Peyer's patch (tissue), 4 donors: ENCODE measurements around the gene MAPT. TPM values are rescaled to one million over a fixed set of nuclear protein-coding genes. Genes with fewer than 3 reads are reported as not detected.

Experiments
- DNase-seq, 3 donors: peaks; one replicate each; pipeline ENCODE4 v3.0.0-alpha.2; 2017 to 2019
- H3K27ac ChIP-seq, 4 donors: fragments of 200-600 bp; sonication (generic); one replicate each; pipeline ENCODE4 v1.5.1; 2016 to 2019
- H3K27me3 ChIP-seq, 2 donors: fragments of 200-600 bp; sonication (generic); one replicate each; pipeline ENCODE4 v1.5.1; 2019
- H3K36me3 ChIP-seq, 3 donors: fragments of 200-600 bp; sonication (generic); one replicate each; pipeline ENCODE4 v1.5.1; 2016 to 2019
- H3K4me1 ChIP-seq, 4 donors: fragments of 200-600 bp; sonication (generic); one replicate each; pipeline ENCODE4 v1.5.1; 2016 to 2019
- H3K4me3 ChIP-seq, 4 donors: fragments of 200-600 bp; sonication (generic); 1 replicate in 3 of 4; 2 replicates in 1 of 4; pipeline ENCODE4 v1.5.1; 2016 to 2019; ENCODE audit warnings: mild to moderate bottlenecking in 1 of 4
- H3K9me3 ChIP-seq, 4 donors: fragments of 200-600 bp; sonication (generic); one replicate each; pipeline ENCODE4 v1.5.1; 2016 to 2019; ENCODE audit warnings: mild to moderate bottlenecking in 1 of 4
- POLR2A ChIP-seq, 2 donors: fragments of 450-650 bp; IDR thresholded peaks; one replicate each; pipeline ENCODE4 v1.5.1; 2017; ENCODE audit warnings: antibody characterized with exemption in 2 of 2, mild to moderate bottlenecking in 2 of 2, moderate library complexity in 2 of 2
- total RNA-seq, 4 donors: library from RNA; depleted of rRNA; stranded (reverse); fragments of >200 nt; gene quantifications; one replicate each; pipeline ENCODE4 v1.1.0, GENCODE V29; 2016
- TF ChIP-seq, protein P1 (sequence below), 6 experiments: fragments of 450-650 bp in 4 of 6; fragments of 200-600 bp in 2 of 6; sonication (generic) in 1 of 6; IDR thresholded peaks; one replicate each; pipeline ENCODE4 v1.5.1; 2017 to 2019; ENCODE audit warnings: antibody characterized with exemption in 6 of 6, mild to moderate bottlenecking in 3 of 6, moderate library complexity in 1 of 6

The MAPT gene
- total RNA-seq, 4 donors from 2014 or later, result 0.35 to 1.6 (median 0.94) TPM; not detected in 1

DNA sequence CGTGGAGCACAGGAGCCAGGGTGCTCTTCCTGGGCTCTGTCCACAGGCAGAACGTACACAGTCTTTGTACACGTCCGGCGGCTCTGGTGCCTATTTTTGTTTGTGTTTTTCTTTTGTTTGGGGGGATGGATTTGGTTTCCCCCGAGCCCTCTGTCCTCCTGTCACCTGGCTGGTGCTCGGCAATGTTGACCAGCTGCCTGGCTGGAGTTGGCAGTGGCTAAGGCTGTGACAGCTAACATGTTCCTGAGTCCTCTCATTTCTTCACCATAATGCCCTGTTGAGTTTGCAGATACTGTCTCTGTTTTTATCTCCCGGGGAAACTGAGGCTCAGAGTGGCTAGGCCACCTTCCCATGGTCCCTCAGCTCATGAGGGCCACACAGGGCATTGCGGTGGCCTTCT is 25.7 kb downstream of the MAPT start:
- no peak for TF ChIP-seq POLR2A (IDR thresholded peaks at IDR 0.05)
- TF ChIP-seq, protein P1, sequence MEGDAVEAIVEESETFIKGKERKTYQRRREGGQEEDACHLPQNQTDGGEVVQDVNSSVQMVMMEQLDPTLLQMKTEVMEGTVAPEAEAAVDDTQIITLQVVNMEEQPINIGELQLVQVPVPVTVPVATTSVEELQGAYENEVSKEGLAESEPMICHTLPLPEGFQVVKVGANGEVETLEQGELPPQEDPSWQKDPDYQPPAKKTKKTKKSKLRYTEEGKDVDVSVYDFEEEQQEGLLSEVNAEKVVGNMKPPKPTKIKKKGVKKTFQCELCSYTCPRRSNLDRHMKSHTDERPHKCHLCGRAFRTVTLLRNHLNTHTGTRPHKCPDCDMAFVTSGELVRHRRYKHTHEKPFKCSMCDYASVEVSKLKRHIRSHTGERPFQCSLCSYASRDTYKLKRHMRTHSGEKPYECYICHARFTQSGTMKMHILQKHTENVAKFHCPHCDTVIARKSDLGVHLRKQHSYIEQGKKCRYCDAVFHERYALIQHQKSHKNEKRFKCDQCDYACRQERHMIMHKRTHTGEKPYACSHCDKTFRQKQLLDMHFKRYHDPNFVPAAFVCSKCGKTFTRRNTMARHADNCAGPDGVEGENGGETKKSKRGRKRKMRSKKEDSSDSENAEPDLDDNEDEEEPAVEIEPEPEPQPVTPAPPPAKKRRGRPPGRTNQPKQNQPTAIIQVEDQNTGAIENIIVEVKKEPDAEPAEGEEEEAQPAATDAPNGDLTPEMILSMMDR (IDR thresholded peaks at IDR 0.05), result no peak
- Histone ChIP-seq H3K36me3 (no peaks in the 10 kb centered on the region), H3K27ac (no peak overlapping the region), H3K9me3 (no peaks in the 10 kb centered on the region), H3K27me3 (no peaks in the 10 kb centered on the region), H3K4me1 (no peaks in the 10 kb centered on the region), H3K4me3 (no peak overlapping the region)
- DNase-seq, result no peak

DNA sequence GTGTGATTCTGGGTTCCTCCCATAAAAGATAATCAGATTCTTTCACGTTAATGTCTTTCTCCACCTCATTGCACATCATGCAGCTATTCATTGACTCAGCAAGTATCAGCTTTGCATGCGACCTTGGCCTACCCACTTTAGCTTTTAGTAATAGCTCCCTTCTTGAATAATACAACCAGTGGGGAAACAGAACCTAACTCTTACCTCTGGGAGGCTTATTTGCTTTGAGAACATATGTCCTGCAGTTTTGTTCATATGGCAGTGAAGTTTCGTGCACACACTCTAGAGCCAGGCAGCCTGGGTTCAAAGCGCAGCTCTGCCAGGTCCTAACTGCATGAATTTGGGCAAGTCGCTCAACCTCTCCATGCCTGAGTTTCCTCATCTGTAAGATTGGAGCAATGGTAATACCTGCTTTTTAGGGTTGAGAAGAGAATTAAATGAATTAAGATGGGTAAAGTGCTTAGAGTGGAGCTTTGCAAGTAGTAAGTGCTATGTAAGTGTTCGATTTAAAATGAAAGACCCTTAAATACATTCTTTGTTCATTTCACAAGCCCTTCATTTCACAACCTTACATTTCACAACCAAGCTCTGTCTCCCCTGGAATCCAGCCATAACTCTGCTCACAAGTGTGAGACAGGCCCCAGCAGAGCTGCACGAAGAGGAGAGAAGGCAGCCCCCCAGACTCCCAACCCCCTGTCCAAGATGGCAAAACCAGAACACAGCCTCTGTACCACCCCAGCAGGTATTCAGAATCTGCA is 29.3 kb downstream of the MAPT start:
- no peak overlapping the region for H3K4me3 ChIP-seq
- no peak for DNase-seq
- H3K4me1 ChIP-seq, result no peaks in the 10 kb centered on the region
- TF ChIP-seq, protein P1 (IDR thresholded peaks at IDR 0.05), result no peak
- TF ChIP-seq POLR2A (IDR thresholded peaks at IDR 0.05), result no peak
- no peaks in the 10 kb centered on the region for H3K27me3 ChIP-seq
- no peaks in the 10 kb centered on the region for H3K36me3 ChIP-seq
- no peak overlapping the region for H3K27ac ChIP-seq
- H3K9me3 ChIP-seq, result no peaks in the 10 kb centered on the region

DNA sequence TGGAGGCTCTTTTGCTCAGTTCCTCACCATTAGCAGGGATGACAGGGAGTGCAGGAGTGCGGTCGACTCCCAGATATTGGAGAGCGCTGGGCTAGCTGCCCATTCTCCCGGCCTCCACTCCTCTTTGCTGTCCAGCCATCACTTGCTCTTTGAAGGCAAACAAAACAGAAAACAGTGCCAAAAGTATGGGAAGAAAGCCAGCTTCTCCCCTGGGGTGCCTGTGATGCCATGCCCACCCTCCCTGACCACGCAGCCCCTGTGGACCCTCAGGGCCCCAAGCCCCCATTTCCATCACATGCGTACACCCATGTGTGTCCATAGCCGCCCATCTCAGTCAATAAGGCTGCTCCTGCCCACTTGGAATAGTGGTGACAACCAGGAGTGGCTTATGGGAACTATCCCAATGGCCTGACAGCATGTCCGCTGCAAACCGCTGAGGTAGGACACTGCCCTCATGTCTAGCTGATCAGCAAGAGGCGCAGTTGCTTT is 30.0 kb downstream of the MAPT start:
- Histone ChIP-seq H3K9me3 (no peaks in the 10 kb centered on the region), H3K4me3 (no peak overlapping the region), H3K27me3 (no peaks in the 10 kb centered on the region), H3K27ac (no peak overlapping the region), H3K4me1 (no peaks in the 10 kb centered on the region), H3K36me3 (no peaks in the 10 kb centered on the region)
- TF ChIP-seq POLR2A (IDR thresholded peaks at IDR 0.05), result no peak
- TF ChIP-seq, protein P1 (IDR thresholded peaks at IDR 0.05), result no peak
- DNase-seq, result no peak

DNA sequence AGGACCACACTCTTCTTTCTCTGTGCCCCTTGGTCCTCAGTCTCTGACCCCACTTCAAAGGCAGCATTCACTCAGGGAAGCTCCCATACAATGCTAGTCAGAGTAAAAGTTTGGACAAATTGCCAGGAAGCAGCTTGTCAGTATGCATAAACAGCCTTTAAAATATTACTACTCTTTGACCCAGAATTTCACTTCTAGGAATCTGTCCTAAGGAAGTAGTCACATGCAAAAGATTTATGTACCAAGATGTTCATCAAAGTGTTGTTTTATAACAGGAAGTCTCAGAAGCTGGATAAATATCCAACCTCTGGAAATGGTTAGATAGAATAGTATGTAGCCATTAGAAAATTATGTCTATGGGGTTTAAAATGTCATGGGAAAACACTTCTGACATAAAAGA is 31.0 kb downstream of the MAPT start:
- TF ChIP-seq, protein P1 (IDR thresholded peaks at IDR 0.05), result no peak
- no peak for TF ChIP-seq POLR2A (IDR thresholded peaks at IDR 0.05)
- no peaks in the 10 kb centered on the region for H3K36me3 ChIP-seq
- no peaks in the 10 kb centered on the region for H3K27me3 ChIP-seq
- no peaks in the 10 kb centered on the region for H3K4me1 ChIP-seq
- no peak overlapping the region for H3K4me3 ChIP-seq
- H3K9me3 ChIP-seq, result no peaks in the 10 kb centered on the region
- H3K27ac ChIP-seq, result no peak overlapping the region
- DNase-seq, result no peak

DNA sequence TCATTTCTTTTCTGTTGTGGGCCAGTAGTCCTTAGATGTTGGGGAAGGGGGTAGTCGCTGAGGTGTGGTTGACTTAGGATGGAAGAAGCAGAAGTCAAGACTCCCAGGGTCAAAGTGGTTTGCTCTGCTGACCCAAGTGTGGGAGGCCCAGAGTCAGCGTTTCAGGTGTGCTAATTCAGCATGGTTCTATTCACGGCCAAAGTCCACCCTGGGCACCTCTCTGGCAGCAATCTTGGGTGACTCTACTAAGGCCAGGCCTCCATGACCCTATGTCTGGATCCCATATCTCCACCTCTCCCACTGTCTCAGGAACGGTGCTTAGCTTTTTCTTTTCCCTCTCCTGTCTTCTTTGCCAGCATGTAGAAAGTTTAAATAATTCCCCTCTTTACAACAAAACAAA is 32.9 kb downstream of the MAPT start:
- Histone ChIP-seq H3K27ac (no peak overlapping the region), H3K4me1 (no peaks in the 10 kb centered on the region), H3K27me3 (no peaks in the 10 kb centered on the region), H3K4me3 (no peak overlapping the region), H3K36me3 (no peaks in the 10 kb centered on the region), H3K9me3 (no peaks in the 10 kb centered on the region)
- TF ChIP-seq, protein P1 (IDR thresholded peaks at IDR 0.05), result no peak
- no peak for TF ChIP-seq POLR2A (IDR thresholded peaks at IDR 0.05)
- DNase-seq, result no peak
